CD4-positive, CD25-positive, alpha-beta regulatory T cell (primary cell): ENCODE results near the gene ALG14. TPM values are rescaled to one million over a fixed set of nuclear protein-coding genes. Genes with fewer than 3 reads are reported as not detected.
A peak's percentile ranks its signal among the peaks of the same experiment; 100 is the strongest.

ENCODE experiments used
- ATAC-seq, 2 donors: fragments of 150-1000 bp; cut with Tn5 transposase; one replicate each; pipeline ENCODE4 v1.10.0; 2021; ENCODE audit warnings: low read depth in 2 of 2, moderate number of reproducible peaks in 2 of 2, moderate library complexity in 1 of 2
- DNase-seq, 3 donors: peaks; one replicate each; pipeline versions ENCODE4 v3.0.0 to v3.0.0-alpha.2; 2012 to 2022; ENCODE audit warnings: mixed read lengths in 1 of 3
- H3K27ac ChIP-seq: one replicate; pipeline ENCODE4 v1.7.0; 2013; ENCODE audit warnings: mild to moderate bottlenecking, low read length; ENCODE audit not compliant: insufficient read depth, poor library complexity, severe bottlenecking
- H3K27me3 ChIP-seq: one replicate; pipeline ENCODE4 v1.7.0; 2013; ENCODE audit warnings: low read length; ENCODE audit not compliant: control insufficient read depth, insufficient read depth
- H3K36me3 ChIP-seq: one replicate; pipeline ENCODE4 v1.7.0; 2013; ENCODE audit warnings: mild to moderate bottlenecking, low read length, moderate library complexity; ENCODE audit not compliant: control insufficient read depth, insufficient read depth
- H3K4me1 ChIP-seq: 2 replicates; pipeline ENCODE4 v1.7.0; 2013; ENCODE audit warnings: mild to moderate bottlenecking, low read length; ENCODE audit not compliant: insufficient read depth, control insufficient read depth, poor library complexity, severe bottlenecking
- H3K4me3 ChIP-seq: one replicate; pipeline ENCODE4 v1.7.0; 2013; ENCODE audit warnings: low read depth, mild to moderate bottlenecking, low read length, moderate library complexity
- H3K9me3 ChIP-seq, 2 experiments: 1 replicate in 1 of 2; 2 replicates in 1 of 2; pipeline ENCODE4 v1.7.0; 2013; ENCODE audit warnings: low read length in 2 of 2, mild to moderate bottlenecking in 1 of 2, moderate library complexity in 1 of 2; ENCODE audit not compliant: control insufficient read depth in 2 of 2
- H3K27ac Mint-ChIP-seq, 3 donors: one replicate each; pipeline ENCODE4 v1.8.0; 2020 to 2022; ENCODE audit warnings: mild to moderate bottlenecking in 3 of 3, mixed read lengths in 3 of 3, moderate library complexity in 2 of 3
- H3K27me3 Mint-ChIP-seq: one replicate; pipeline ENCODE4 v1.8.0; 2022; ENCODE audit warnings: mild to moderate bottlenecking, mixed read lengths
- H3K36me3 Mint-ChIP-seq: one replicate; pipeline ENCODE4 v1.8.0; 2020; ENCODE audit warnings: mixed read lengths
- H3K4me1 Mint-ChIP-seq, 4 donors: one replicate each; pipeline ENCODE4 v1.8.0; 2020 to 2022; ENCODE audit warnings: mixed read lengths in 4 of 4, mild to moderate bottlenecking in 1 of 4
- H3K4me3 Mint-ChIP-seq, 4 donors: one replicate each; pipeline ENCODE4 v1.8.0; 2020 to 2022; ENCODE audit warnings: mild to moderate bottlenecking in 4 of 4, mixed read lengths in 4 of 4, moderate library complexity in 3 of 4
- H3K9me3 Mint-ChIP-seq, 7 donors: one replicate each; pipeline ENCODE4 v1.8.0; 2020 to 2022; ENCODE audit warnings: mixed read lengths in 7 of 7, mild to moderate bottlenecking in 3 of 7, moderate library complexity in 2 of 7
- polyA plus RNA-seq, 4 donors: library from polyadenylated mRNA; unstranded; fragments of 300-500 nt; fragmentation: Illumina TruSeq; gene quantifications; one replicate each; pipeline ENCODE4 v1.2.3, GENCODE V29; 2021
- total RNA-seq: library from RNA; stranded (reverse); gene quantifications from one replicate; pipeline ENCODE4 v1.2.3, GENCODE V29; 2022

ALG14 gene
- total and polyA plus RNA-seq, 5 donors from 2014 or later = 1.2 to 11.0 (median 5.7) TPM

DNA sequence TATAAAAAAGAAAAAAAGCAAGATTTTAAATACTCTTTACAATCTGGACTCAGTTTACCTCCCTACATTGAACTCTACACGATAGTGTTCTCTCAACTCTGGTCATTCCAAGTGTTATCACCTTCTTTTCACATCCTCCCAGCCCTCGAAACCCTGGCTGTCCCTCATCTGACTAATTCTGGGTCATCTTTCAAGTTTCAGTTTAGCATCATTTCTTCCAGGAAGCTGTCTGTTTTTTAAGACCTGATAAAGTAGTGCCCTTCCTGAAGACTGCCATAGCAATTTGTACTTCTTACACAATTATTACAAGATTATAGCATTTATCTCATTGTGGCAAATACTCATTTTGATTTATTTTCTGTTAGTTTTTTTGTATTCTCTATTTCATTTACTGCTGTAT lies 1.2 kb downstream of the ALG14 start:
- H3K36me3 ChIP-seq = no peaks in the 10 kb centered on the region
- H3K4me3 ChIP-seq = peak overlapping the region; percentile 98
- peaks cover 7% of the 10 kb centered on the region for H3K27me3 Mint-ChIP-seq

GRCh38 chr1:95069710-95070093 lies 3.0 kb downstream of the ALG14 start:
- H3K27ac ChIP-seq = no peak overlapping the region
- Mint-ChIP-seq H3K9me3 (no peaks in the 10 kb centered on the region), H3K36me3 (peaks cover 12% of the 10 kb centered on the region), H3K4me3 (no peak overlapping the region), H3K27me3 (peaks cover 7% of the 10 kb centered on the region), H3K4me1 (peaks cover 11 to 20% (median 20%) of the 10 kb centered on the region in 4 donors), H3K27ac (no peak overlapping the region)
- DNase-seq (no peak), ATAC-seq (no peak)
- no peaks in the 10 kb centered on the region for H3K36me3 ChIP-seq
- no peaks in the 10 kb centered on the region for H3K27me3 ChIP-seq
- no peak overlapping the region for H3K4me3 ChIP-seq
- H3K4me1 ChIP-seq = peaks cover 12% of the 10 kb centered on the region
- no peaks in the 10 kb centered on the region for H3K9me3 ChIP-seq

More for the DNA sequence above, 1.2 kb downstream of the ALG14 start:
- DNase-seq (peak in 1 of 3 donors; percentile 18), ATAC-seq (no peak)
- H3K27me3 ChIP-seq = peaks cover 2% of the 10 kb centered on the region
- no peak overlapping the region for H3K27ac ChIP-seq
- no peaks in the 10 kb centered on the region for H3K9me3 ChIP-seq
- H3K4me1 ChIP-seq = peaks cover 12% of the 10 kb centered on the region
- H3K4me3 Mint-ChIP-seq = peak overlapping the region; percentile 98 to 100 (median 100)
- H3K9me3 Mint-ChIP-seq = no peaks in the 10 kb centered on the region
- H3K4me1 Mint-ChIP-seq = peaks cover 11 to 20% (median 18%) of the 10 kb centered on the region in 4 donors
- peak overlapping the region; percentile 26 to 100 (median 97) for H3K27ac Mint-ChIP-seq
- peaks cover 6% of the 10 kb centered on the region for H3K36me3 Mint-ChIP-seq

DNA sequence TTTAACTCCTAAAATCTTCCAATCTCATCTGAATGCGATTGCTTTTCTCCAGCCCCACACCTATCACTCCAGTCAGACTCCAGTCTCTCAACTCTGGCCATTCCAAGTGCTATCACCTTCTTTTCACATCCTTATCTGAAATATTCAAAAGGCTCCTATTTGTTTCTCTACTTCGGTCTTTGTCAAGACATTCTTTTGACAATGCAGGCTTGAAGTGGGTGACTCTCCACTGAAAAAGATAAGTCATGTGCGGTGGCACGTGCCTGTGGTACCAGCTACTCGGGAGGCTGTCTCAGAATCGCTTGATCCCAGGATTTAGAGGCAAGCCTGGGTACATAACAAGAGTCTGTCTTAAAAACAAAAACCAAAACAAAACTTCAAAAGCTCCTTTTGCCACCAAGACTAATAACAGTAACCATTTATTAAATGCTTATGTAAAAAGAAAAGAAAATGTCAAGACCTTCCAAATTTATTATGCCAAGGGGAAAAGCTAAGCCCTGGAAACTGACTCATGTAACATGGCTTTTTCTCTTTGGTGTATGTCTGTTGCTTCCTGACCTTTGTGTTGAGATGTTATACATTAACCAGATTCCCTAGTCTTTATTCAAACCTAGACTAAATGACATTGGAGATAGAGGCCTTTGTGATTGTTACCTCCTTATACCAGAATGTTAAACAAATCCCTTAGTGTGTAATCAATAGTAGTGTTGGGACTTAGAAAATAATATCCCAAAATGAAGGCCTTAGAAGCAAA lies 3.6 kb downstream of the ALG14 start:
- H3K4me3 ChIP-seq = no peak overlapping the region
- no peaks in the 10 kb centered on the region for H3K36me3 ChIP-seq
- H3K4me1 ChIP-seq = peaks cover 12% of the 10 kb centered on the region
- Mint-ChIP-seq H3K9me3 (no peaks in the 10 kb centered on the region), H3K4me1 (peaks cover 11 to 20% (median 20%) of the 10 kb centered on the region in 4 donors), H3K36me3 (peaks cover 15% of the 10 kb centered on the region), H3K27me3 (peaks cover 7% of the 10 kb centered on the region), H3K27ac (no peak overlapping the region), H3K4me3 (no peak overlapping the region)
- ATAC-seq (no peak), DNase-seq (no peak)
- no peaks in the 10 kb centered on the region for H3K27me3 ChIP-seq
- no peak overlapping the region for H3K27ac ChIP-seq
- no peaks in the 10 kb centered on the region for H3K9me3 ChIP-seq

DNA sequence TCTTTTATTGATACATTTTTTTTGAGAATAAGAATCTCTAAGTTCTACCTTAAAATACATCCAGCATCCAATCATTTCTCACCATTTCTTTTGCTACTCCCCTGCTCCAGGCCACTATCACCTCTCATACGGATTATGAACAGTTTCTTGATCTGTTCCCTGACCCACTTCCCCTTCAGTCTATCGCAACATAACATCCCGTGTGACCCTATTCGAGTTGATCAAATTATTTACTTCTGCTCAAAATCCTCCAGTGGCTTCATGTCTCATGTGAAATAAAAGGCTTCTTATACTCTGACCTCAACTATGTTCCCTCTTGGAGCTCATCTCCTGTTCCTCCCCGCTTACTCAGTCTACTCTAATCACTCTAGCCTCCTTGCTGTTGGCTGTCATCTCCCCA lies 5.2 kb downstream of the ALG14 start:
- no peak overlapping the region for H3K4me3 Mint-ChIP-seq
- peaks cover 8 to 16% (median 12%) of the 10 kb centered on the region in 4 donors for H3K4me1 Mint-ChIP-seq
- H3K9me3 Mint-ChIP-seq = peaks cover 0 to 1% (median 0%) of the 10 kb centered on the region in 7 donors
- H3K4me3 ChIP-seq = no peak overlapping the region
- H3K27me3 Mint-ChIP-seq = peaks cover 3% of the 10 kb centered on the region
- no peaks in the 10 kb centered on the region for H3K9me3 ChIP-seq
- H3K27ac Mint-ChIP-seq = no peak overlapping the region
- H3K36me3 Mint-ChIP-seq = peaks cover 29% of the 10 kb centered on the region
- H3K4me1 ChIP-seq = peaks cover 7% of the 10 kb centered on the region
- H3K27ac ChIP-seq = no peak overlapping the region
- DNase-seq (no peak), ATAC-seq (no peak)
- H3K36me3 ChIP-seq = no peaks in the 10 kb centered on the region
- H3K27me3 ChIP-seq = no peaks in the 10 kb centered on the region

- no peak overlapping the region for H3K27ac ChIP-seq
- Mint-ChIP-seq H3K36me3 (peaks cover 31% of the 10 kb centered on the region), H3K9me3 (peaks cover 0 to 1% (median 0%) of the 10 kb centered on the region in 7 donors), H3K27ac (no peak overlapping the region), H3K4me1 (peaks cover 4 to 11% (median 9%) of the 10 kb centered on the region in 4 donors), H3K27me3 (no peaks in the 10 kb centered on the region), H3K4me3 (no peak overlapping the region)
- no peaks in the 10 kb centered on the region for H3K36me3 ChIP-seq
- no peaks in the 10 kb centered on the region for H3K27me3 ChIP-seq
- ATAC-seq = no peak
- no peaks in the 10 kb centered on the region for H3K9me3 ChIP-seq
- H3K4me3 ChIP-seq = no peak overlapping the region
- DNase-seq = no peak
- peaks cover 4% of the 10 kb centered on the region for H3K4me1 ChIP-seq
Measured at GRCh38 chr1:95067062-95067461, 5.7 kb downstream of the ALG14 start.

DNA sequence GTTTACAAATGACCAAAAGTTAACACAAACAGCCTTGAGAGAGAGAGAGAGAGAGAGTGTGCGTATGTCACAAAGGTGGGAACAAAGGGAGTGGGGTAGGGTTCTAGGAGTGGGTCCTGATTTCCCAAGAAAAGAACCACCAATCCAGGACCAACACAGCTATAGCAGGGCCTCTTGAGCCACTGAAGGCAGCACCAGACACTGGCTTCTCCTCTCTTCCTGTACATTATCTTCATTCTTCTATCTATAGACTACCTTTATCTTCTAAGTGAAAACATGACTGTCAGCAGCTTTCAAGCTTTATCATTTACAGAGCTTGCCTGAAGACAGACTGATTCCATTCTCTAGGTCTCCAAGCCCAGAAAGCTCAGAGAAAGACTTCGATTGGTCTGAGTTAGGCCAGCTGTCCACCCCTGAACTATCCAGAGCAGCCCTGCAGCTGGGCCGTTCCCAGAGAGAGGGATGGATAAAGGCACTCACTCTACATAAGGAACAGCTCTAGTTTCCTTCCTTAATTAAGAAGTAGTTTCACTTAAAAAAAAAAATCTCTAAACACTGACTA lies 11.2 kb downstream of the ALG14 start:
- H3K36me3 ChIP-seq = no peaks in the 10 kb centered on the region
- peaks cover 0 to 1% (median 0%) of the 10 kb centered on the region in 7 donors for H3K9me3 Mint-ChIP-seq
- H3K27ac Mint-ChIP-seq = no peak overlapping the region
- no peaks in the 10 kb centered on the region for H3K27me3 Mint-ChIP-seq
- H3K9me3 ChIP-seq = no peaks in the 10 kb centered on the region
- DNase-seq (no peak), ATAC-seq (no peak)
- no peaks in the 10 kb centered on the region for H3K27me3 ChIP-seq
- no peak overlapping the region for H3K27ac ChIP-seq
- H3K4me3 Mint-ChIP-seq = no peak overlapping the region
- peaks cover 0 to 8% (median 0%) of the 10 kb centered on the region in 4 donors for H3K4me1 Mint-ChIP-seq
- no peaks in the 10 kb centered on the region for H3K4me1 ChIP-seq
- peaks cover 34% of the 10 kb centered on the region for H3K36me3 Mint-ChIP-seq
- H3K4me3 ChIP-seq = no peak overlapping the region

- Mint-ChIP-seq H3K27me3 (no peaks in the 10 kb centered on the region), H3K27ac (no peak overlapping the region), H3K4me1 (peaks cover 0 to 4% (median 0%) of the 10 kb centered on the region in 4 donors), H3K4me3 (no peak overlapping the region), H3K36me3 (peaks cover 29% of the 10 kb centered on the region), H3K9me3 (peaks cover 0 to 1% (median 0%) of the 10 kb centered on the region in 7 donors)
- Histone ChIP-seq H3K4me1 (no peaks in the 10 kb centered on the region), H3K27me3 (no peaks in the 10 kb centered on the region), H3K27ac (no peak overlapping the region), H3K9me3 (no peaks in the 10 kb centered on the region), H3K36me3 (no peaks in the 10 kb centered on the region), H3K4me3 (no peak overlapping the region)
- ATAC-seq (no peak), DNase-seq (no peak)
Measured at GRCh38 chr1:95058974-95059373, 13.8 kb downstream of the ALG14 start.
